ENCODE data around the gene DDB1. TPM values are rescaled to one million over a fixed set of nuclear protein-coding genes. Genes with fewer than 3 reads are reported as not detected.

The DDB1 gene
- total and polyA plus RNA-seq, 2 of the 13 experiments (the other 11 are each of a cell fraction or from before 2014, with no cell fraction given) = 217 to 266 TPM

DNA sequence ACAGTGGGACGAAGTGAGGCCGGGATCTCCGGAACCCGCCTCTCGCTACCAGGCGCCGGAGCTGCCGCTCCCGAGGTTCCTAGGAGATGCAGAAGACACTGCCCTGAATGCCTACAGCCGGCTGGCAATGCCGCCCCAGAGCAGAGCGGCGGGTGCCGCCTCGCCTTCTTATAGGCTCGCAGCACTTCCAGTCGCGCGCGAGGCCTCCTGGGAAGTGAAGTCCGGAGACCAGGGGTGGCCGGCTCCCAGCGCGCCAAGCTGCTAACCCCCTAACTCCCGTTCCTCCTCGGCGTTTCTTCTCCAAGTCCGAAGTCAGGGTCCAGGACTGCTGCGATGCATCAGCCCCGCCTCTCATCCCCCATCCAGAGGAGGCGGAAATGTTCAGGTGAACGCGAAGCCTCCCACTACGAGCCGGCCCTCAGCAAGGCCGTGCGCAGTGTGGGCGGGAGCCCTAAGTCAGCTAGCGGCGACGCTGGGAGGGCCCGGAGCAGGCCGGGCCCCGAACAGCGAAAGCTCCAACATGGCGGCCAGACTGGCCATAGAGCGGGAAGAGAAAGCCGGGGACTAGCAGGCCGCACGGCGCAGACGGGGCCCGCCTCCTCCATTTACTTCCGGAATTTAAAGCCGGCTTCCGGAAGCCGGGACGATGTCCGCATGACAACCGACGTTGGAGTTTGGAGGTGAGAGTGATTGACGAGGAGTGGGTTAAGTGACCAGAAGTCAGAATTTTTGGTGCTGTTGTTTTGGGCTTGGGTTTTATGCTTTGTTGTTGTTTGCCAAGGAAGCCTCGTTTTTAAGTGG, 29.0 kb upstream of the DDB1 start, which contains the start of the genes CYB561A3 and TMEM138 (continued):
- TF ChIP-seq, protein P1, sequence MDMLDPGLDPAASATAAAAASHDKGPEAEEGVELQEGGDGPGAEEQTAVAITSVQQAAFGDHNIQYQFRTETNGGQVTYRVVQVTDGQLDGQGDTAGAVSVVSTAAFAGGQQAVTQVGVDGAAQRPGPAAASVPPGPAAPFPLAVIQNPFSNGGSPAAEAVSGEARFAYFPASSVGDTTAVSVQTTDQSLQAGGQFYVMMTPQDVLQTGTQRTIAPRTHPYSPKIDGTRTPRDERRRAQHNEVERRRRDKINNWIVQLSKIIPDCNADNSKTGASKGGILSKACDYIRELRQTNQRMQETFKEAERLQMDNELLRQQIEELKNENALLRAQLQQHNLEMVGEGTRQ (IDR thresholded peaks at IDR 0.05; ENCODE audit: low read depth, low read length) = no peak
- TF ChIP-seq, protein P1 (CRISPR knock-in tag; IDR thresholded peaks at IDR 0.05; ENCODE audit: borderline replicate concordance) = no peak
- TF ChIP-seq ZBTB33 (CRISPR knock-in tag; IDR thresholded peaks at IDR 0.05) = no peak
- TF ChIP-seq ZNF768 (CRISPR knock-in tag; IDR thresholded peaks at IDR 0.05) = peak; percentile 73
- TF ChIP-seq, protein P2, sequence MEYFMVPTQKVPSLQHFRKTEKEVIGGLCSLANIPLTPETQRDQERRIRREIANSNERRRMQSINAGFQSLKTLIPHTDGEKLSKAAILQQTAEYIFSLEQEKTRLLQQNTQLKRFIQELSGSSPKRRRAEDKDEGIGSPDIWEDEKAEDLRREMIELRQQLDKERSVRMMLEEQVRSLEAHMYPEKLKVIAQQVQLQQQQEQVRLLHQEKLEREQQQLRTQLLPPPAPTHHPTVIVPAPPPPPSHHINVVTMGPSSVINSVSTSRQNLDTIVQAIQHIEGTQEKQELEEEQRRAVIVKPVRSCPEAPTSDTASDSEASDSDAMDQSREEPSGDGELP (IDR thresholded peaks at IDR 0.05; ENCODE audit: borderline replicate concordance, low read depth) = no peak
- no peak for TF ChIP-seq SNRNP70 (IDR thresholded peaks at IDR 0.05; ENCODE audit: low read depth, low read length)
- TF ChIP-seq ZNF276 (CRISPR knock-in tag; IDR thresholded peaks at IDR 0.05; ENCODE audit: low read depth) = no peak; the same call in 1 of the 2 replicates
- no peak for TF ChIP-seq NR2F1 (CRISPR knock-in tag; IDR thresholded peaks at IDR 0.05)
- peak; percentile 80 for TF ChIP-seq SIN3A (IDR thresholded peaks at IDR 0.05; ENCODE audit: borderline replicate concordance, low read depth, low read length)
- TF ChIP-seq ARHGAP35 (CRISPR knock-in tag; IDR thresholded peaks at IDR 0.05; ENCODE audit: borderline replicate concordance) = peak; percentile 59; the same call in 1 of the 2 replicates
- peak; percentile 49; the same call in 1 of the 2 replicates for TF ChIP-seq ZMYM4 (CRISPR knock-in tag; IDR thresholded peaks at IDR 0.05)
- peak; percentile 89; the same call in 1 of the 2 replicates for TF ChIP-seq THAP9 (CRISPR knock-in tag; IDR thresholded peaks at IDR 0.05; ENCODE audit: borderline replicate concordance)
- TF ChIP-seq ZNF331 (CRISPR knock-in tag; IDR thresholded peaks at IDR 0.05) = peak; percentile 36; the same call in 1 of the 2 replicates
- TF ChIP-seq PHF8 (CRISPR knock-in tag; IDR thresholded peaks at IDR 0.05) = peak; percentile 98
- no peak for TF ChIP-seq KDM4B (CRISPR knock-in tag; IDR thresholded peaks at IDR 0.05)
